Measurements from ENCODE around the gene NPAS3.

NPAS3 gene

DNA sequence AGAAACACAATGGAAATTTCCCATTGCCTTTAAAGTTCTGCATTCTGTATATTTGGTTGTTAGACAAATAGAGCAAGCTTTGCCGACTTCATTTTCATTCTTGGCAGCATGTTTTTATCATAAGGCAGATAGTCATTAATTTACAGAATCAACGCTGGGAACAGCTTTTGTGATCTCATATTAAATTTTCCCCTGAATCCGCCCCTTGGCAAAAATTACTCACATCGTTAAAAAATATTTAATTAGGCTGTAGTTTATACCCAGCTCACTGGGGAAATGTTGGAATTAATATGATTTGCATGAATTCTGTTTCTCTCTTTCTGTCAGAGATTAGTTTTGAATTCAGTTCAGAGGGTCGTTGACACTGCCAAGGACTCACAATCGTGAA, 714.6 kb downstream of the NPAS3 start:
- no peak for DNase-seq (ENCODE audit: low read depth)
- TF ChIP-seq, protein P1, sequence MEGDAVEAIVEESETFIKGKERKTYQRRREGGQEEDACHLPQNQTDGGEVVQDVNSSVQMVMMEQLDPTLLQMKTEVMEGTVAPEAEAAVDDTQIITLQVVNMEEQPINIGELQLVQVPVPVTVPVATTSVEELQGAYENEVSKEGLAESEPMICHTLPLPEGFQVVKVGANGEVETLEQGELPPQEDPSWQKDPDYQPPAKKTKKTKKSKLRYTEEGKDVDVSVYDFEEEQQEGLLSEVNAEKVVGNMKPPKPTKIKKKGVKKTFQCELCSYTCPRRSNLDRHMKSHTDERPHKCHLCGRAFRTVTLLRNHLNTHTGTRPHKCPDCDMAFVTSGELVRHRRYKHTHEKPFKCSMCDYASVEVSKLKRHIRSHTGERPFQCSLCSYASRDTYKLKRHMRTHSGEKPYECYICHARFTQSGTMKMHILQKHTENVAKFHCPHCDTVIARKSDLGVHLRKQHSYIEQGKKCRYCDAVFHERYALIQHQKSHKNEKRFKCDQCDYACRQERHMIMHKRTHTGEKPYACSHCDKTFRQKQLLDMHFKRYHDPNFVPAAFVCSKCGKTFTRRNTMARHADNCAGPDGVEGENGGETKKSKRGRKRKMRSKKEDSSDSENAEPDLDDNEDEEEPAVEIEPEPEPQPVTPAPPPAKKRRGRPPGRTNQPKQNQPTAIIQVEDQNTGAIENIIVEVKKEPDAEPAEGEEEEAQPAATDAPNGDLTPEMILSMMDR (IDR thresholded peaks at IDR 0.05; ENCODE audit: low read depth, low read length, missing control alignments) = no peak
- no peak overlapping the region for H3K4me3 ChIP-seq (ENCODE audit: low read depth, low read length)

DNA sequence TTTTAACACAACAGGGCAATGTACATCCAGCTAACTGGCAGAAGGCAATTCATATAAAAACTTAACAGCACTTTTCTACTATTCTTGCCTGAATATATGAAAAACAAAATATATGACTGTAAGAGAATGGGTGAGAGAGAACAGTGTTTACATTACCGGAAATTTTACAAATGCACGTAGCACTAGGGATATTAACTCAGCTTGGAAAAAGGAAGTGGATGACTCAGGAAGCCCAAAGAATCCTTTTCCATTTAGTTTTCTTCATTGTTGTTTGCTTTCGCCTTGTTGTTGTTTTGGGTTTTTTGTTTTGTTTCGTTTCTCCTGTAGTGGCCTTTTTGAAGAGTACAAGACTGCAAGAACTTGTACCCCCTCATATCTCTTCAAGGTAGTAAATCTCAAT, 716.7 kb downstream of the NPAS3 start:
- DNase-seq (ENCODE audit: low read depth) = no peak
- TF ChIP-seq, protein P1 (IDR thresholded peaks at IDR 0.05; ENCODE audit: low read depth, low read length, missing control alignments) = no peak
- no peak overlapping the region for H3K4me3 ChIP-seq (ENCODE audit: low read depth, low read length)

DNA sequence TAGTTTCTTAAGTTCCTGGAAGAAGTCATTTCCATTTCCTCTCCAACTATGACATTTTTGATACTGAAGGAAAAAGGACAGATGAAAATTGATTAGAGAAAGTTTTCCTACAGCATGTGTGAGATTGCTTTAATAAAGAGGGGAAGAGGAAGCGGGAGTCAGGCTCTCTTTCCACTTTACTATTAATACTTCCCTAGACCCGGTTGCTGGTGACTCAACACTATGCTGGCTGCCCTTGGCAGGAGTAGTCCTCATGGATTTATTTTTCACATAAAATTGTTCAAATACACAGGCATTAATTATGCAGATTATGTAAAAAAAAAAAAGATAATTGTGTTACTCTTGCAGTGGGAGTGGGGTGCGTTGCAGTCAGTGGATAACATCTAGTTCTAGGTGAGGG, 718.8 kb downstream of the NPAS3 start:
- DNase-seq (ENCODE audit: low read depth) = no peak
- H3K4me3 ChIP-seq (ENCODE audit: low read depth, low read length) = no peak overlapping the region
- TF ChIP-seq, protein P1 (IDR thresholded peaks at IDR 0.05; ENCODE audit: low read depth, low read length, missing control alignments) = no peak

DNA sequence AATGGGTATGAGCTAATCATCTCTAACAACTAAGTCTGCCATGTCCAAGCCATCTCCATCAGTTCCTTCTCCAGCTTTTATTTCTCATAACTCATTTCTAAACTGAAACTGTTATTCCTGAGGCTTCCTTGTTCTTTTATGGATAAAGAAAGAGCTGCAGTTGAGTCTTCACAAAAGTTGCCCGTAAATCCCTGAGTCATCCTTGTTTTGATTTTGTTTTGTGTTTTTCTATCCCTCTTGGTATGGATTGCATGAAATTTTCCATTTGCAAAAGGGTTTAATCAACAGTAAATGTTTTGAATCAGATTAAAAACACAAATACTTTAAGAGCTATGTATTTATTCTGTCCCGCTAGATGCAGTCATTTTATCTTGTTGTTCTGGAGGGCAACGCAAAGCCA, 721.6 kb downstream of the NPAS3 start:
- H3K4me3 ChIP-seq (ENCODE audit: low read depth, low read length) = no peak overlapping the region
- no peak for DNase-seq (ENCODE audit: low read depth)
- TF ChIP-seq, protein P1 (IDR thresholded peaks at IDR 0.05; ENCODE audit: low read depth, low read length, missing control alignments) = no peak

DNA sequence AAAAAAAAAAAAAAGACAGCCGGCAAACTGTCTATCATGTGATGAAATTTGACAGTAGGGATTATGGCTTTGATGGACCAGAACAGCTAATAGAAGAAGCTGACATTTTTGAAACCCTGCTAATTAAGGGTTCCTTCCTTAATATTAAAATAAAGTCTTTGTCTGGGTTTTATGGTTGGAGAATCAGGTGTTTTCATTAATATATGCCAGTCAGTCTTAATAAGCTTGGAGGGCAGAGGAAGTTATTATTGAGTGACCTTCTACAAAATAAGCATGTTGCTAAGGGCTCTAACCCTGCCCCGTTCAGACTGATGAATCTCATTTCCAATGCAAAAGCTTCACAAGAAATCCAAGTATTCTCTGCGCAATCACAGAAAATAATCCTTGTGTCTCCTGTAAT, 722.4 kb downstream of the NPAS3 start:
- no peak for DNase-seq (ENCODE audit: low read depth)
- TF ChIP-seq, protein P1 (IDR thresholded peaks at IDR 0.05; ENCODE audit: low read depth, low read length, missing control alignments) = no peak
- H3K4me3 ChIP-seq (ENCODE audit: low read depth, low read length) = no peak overlapping the region

DNA sequence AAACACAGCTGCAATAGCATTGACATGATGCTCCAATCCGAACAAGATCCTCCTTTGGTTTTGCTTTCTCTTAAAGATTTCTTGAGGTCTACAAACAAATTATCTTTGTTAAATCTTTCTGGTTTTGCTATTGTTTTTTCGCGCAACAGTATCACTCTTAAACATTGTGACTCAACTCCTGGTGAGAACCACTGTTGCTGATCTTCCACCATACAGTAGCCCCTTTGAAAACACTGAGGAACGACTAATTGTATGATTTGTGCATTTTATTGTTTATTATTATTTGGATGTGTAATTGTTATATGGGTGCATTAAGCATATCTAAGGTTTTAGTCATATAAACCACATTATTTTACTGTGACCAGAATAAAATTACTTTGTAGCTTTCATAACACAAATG, 729.4 kb downstream of the NPAS3 start:
- no peak for DNase-seq (ENCODE audit: low read depth)
- H3K4me3 ChIP-seq (ENCODE audit: low read depth, low read length) = no peak overlapping the region
- TF ChIP-seq, protein P1 (IDR thresholded peaks at IDR 0.05; ENCODE audit: low read depth, low read length, missing control alignments) = no peak

DNA sequence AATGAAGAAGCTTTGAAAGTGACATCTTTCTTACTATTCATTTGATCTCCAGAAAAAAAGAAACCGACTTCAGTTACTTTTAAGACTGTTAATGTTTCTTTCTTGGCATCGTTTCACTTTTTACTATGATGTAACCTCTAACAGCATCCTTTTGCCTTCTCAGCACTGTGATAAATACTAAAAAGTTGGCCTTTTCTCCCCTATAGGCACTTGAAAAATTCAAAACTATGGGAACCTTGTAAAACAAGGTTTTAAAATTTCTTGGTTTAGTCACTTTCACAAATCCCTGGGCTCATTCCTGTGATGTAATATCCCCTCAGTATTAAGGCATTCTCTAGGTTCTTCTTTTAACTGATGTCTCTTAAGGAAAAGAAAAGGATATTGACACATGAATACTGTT, 730.4 kb downstream of the NPAS3 start:
- DNase-seq (ENCODE audit: low read depth) = no peak
- TF ChIP-seq, protein P1 (IDR thresholded peaks at IDR 0.05; ENCODE audit: low read depth, low read length, missing control alignments) = no peak
- no peak overlapping the region for H3K4me3 ChIP-seq (ENCODE audit: low read depth, low read length)
